Astrocyte of the spinal cord (primary cell): ENCODE data around the gene FOXK2.

Experiments used
- DNase-seq: peaks from one replicate; pipeline ENCODE4 v3.0.0; 2011; ENCODE audit warnings: low read depth, low spot score
- H3K4me3 ChIP-seq: 2 replicates; pipeline ENCODE4 v1.5.1; 2011; ENCODE audit warnings: low read depth, mild to moderate bottlenecking, low read length, moderate library complexity
- CTCF ChIP-seq: IDR thresholded peaks from 2 replicates; pipeline ENCODE4 v1.5.1; 2012; ENCODE audit warnings: low read depth, mild to moderate bottlenecking, low read length, inconsistent platforms
- in situ Hi-C: cut with HindIII; loops from 2 replicates; pipeline ENCODE4 v1.10.0; 2017; ENCODE audit warnings: low sequenced_read_pairs

Gene FOXK2

GRCh38 chr17:82480318-82480717 lies 39.2 kb upstream of the FOXK2 start:
- no peak for TF ChIP-seq CTCF
- no peak for DNase-seq
- no peak overlapping the region for H3K4me3 ChIP-seq
- in situ Hi-C loops, result no loop called here

- TF ChIP-seq CTCF, result no peak
- in situ Hi-C loops, result no loop called here
- no peak overlapping the region for H3K4me3 ChIP-seq
- DNase-seq, result no peak
Measured at GRCh38 chr17:82483204-82483660, 36.3 kb upstream of the FOXK2 start.

GRCh38 chr17:82483836-82484235 lies 35.7 kb upstream of the FOXK2 start:
- in situ Hi-C loops, result no loop called here
- TF ChIP-seq CTCF, result no peak
- H3K4me3 ChIP-seq, result no peak overlapping the region
- DNase-seq, result no peak

- no peak for TF ChIP-seq CTCF
- DNase-seq, result no peak
- in situ Hi-C loops, result no loop called here
Measured at GRCh38 chr17:82486231-82487094, 33.1 kb upstream of the FOXK2 start.

GRCh38 chr17:82487910-82488309 lies 31.6 kb upstream of the FOXK2 start:
- TF ChIP-seq CTCF, result no peak
- in situ Hi-C loops, result no loop called here
- H3K4me3 ChIP-seq, result no peak overlapping the region
- DNase-seq, result no peak

More at GRCh38 chr17:82486231-82487094, 33.1 kb upstream of the FOXK2 start:
- no peak overlapping the region for H3K4me3 ChIP-seq

- peak; percentile 71 for DNase-seq
- H3K4me3 ChIP-seq, result no peak overlapping the region
- in situ Hi-C loops, result no loop called here
- TF ChIP-seq CTCF, result no peak
Measured at GRCh38 chr17:82489117-82489516, 30.4 kb upstream of the FOXK2 start.
